H9 (cell line): ENCODE measurements around the gene PTDSS2. TPM values are rescaled to one million over a fixed set of nuclear protein-coding genes. Genes with fewer than 3 reads are reported as not detected.

Source experiments
- DNase-seq: peaks from one replicate; pipeline ENCODE4 v3.0.0-alpha.2; 2017
- H2AFZ ChIP-seq: one replicate; pipeline ENCODE4 v1.6.1; 2013; ENCODE audit warnings: mild to moderate bottlenecking, low read length, control low read depth, moderate library complexity
- H2AK5ac ChIP-seq: 2 replicates; pipeline ENCODE4 v1.6.1; 2013; ENCODE audit warnings: low read length, control low read depth, mixed read lengths; ENCODE audit not compliant: insufficient read length
- H2BK120ac ChIP-seq: one replicate; pipeline ENCODE4 v1.6.1; 2013; ENCODE audit warnings: low read depth, mild to moderate bottlenecking, low read length, control low read depth, inconsistent platforms; ENCODE audit not compliant: poor library complexity, severe bottlenecking
- H2BK12ac ChIP-seq: 2 replicates; pipeline ENCODE4 v1.6.1; 2013; ENCODE audit warnings: low read length, control low read depth, mixed read lengths, low read depth; ENCODE audit not compliant: insufficient read length
- H2BK15ac ChIP-seq: 2 replicates; pipeline ENCODE4 v1.6.1; 2013; ENCODE audit warnings: low read depth, low read length, control low read depth
- H2BK20ac ChIP-seq: one replicate; pipeline ENCODE4 v1.6.1; 2013; ENCODE audit warnings: low read depth, mild to moderate bottlenecking, low read length, control low read depth, inconsistent platforms; ENCODE audit not compliant: poor library complexity, severe bottlenecking
- H2BK5ac ChIP-seq: 2 replicates; pipeline ENCODE4 v1.6.1; 2013; ENCODE audit warnings: low read length, control low read depth, mixed read lengths; ENCODE audit not compliant: insufficient read length
- H3K14ac ChIP-seq: 2 replicates; pipeline ENCODE4 v1.6.1; 2013; ENCODE audit warnings: low read length, control low read depth; ENCODE audit not compliant: insufficient read depth
- H3K18ac ChIP-seq: 2 replicates; pipeline ENCODE4 v1.6.1; 2013; ENCODE audit warnings: low read depth, mild to moderate bottlenecking, mixed read lengths, low read length, control low read depth; ENCODE audit not compliant: insufficient read length
- H3K23ac ChIP-seq: 2 replicates; pipeline ENCODE4 v1.6.1; 2013; ENCODE audit warnings: low read length, control low read depth, mixed read lengths, low read depth; ENCODE audit not compliant: insufficient read length
- H3K23me2 ChIP-seq: 2 replicates; pipeline ENCODE4 v1.6.1; 2013; ENCODE audit warnings: low read depth, mild to moderate bottlenecking, mixed read lengths, low read length, control low read depth; ENCODE audit not compliant: insufficient read length, poor library complexity, severe bottlenecking
- H3K27ac ChIP-seq: 2 replicates; pipeline ENCODE4 v1.5.1; 2013; ENCODE audit warnings: low read length, control low read depth, mixed read lengths, low read depth; ENCODE audit not compliant: insufficient read length
- H3K27me3 ChIP-seq: 2 replicates; pipeline ENCODE4 v1.6.1; 2013; ENCODE audit warnings: low read length, control low read depth, inconsistent platforms; ENCODE audit not compliant: insufficient read depth
- H3K4ac ChIP-seq: 2 replicates; pipeline ENCODE4 v1.6.1; 2013; ENCODE audit warnings: low read depth, mild to moderate bottlenecking, control low read depth, inconsistent platforms, low read length, moderate library complexity
- H3K4me1 ChIP-seq: 2 replicates; pipeline ENCODE4 v1.6.1; 2013; ENCODE audit warnings: low read length, control low read depth, inconsistent platforms; ENCODE audit not compliant: insufficient read depth
- H3K4me2 ChIP-seq: 2 replicates; pipeline ENCODE4 v1.6.1; 2013; ENCODE audit warnings: low read length, control low read depth, mixed read lengths; ENCODE audit not compliant: insufficient read length, insufficient read depth
- H3K56ac ChIP-seq: 2 replicates; pipeline ENCODE4 v1.6.1; 2013; ENCODE audit warnings: low read depth, mild to moderate bottlenecking, mixed read lengths, low read length, control low read depth; ENCODE audit not compliant: insufficient read length
- H3K79me1 ChIP-seq: 2 replicates; pipeline ENCODE4 v1.6.1; 2013; ENCODE audit warnings: low read depth, mild to moderate bottlenecking, moderate library complexity, low read length, control low read depth, inconsistent platforms; ENCODE audit not compliant: insufficient read depth, poor library complexity, severe bottlenecking
- H3K79me2 ChIP-seq: 2 replicates; pipeline ENCODE4 v1.6.1; 2013; ENCODE audit warnings: low read length, control low read depth, inconsistent platforms; ENCODE audit not compliant: insufficient read depth
- H3K9ac ChIP-seq: 2 replicates; pipeline ENCODE4 v1.6.1; 2013; ENCODE audit warnings: low read length, control low read depth, mixed read lengths; ENCODE audit not compliant: insufficient read length; ENCODE audit errors: extremely low read depth
- H3K9me3 ChIP-seq: one replicate; pipeline ENCODE4 v1.6.1; 2013; ENCODE audit warnings: low read depth, low read length, inconsistent platforms; ENCODE audit not compliant: control insufficient read depth
- H3T11ph ChIP-seq: one replicate; pipeline ENCODE4 v1.6.1; 2013; ENCODE audit warnings: mild to moderate bottlenecking, low read length, control low read depth, inconsistent platforms
- H4K20me1 ChIP-seq: one replicate; pipeline ENCODE4 v1.6.1; 2013; ENCODE audit not compliant: control insufficient read depth, insufficient read length, insufficient read depth
- H4K5ac ChIP-seq: 2 replicates; pipeline ENCODE4 v1.6.1; 2013; ENCODE audit warnings: low read depth, mild to moderate bottlenecking, mixed read lengths, low read length, control low read depth; ENCODE audit not compliant: insufficient read length
- H4K8ac ChIP-seq: replicated peaks from 2 replicates; pipeline ENCODE4 v1.6.1; 2013; ENCODE audit warnings: low read length, control low read depth, mixed read lengths, low read depth; ENCODE audit not compliant: insufficient read length
- H4K91ac ChIP-seq: 2 replicates; pipeline ENCODE4 v1.6.1; 2013; ENCODE audit warnings: low read depth, mild to moderate bottlenecking, moderate library complexity, mixed read lengths, low read length, control low read depth; ENCODE audit not compliant: insufficient read length
- H3K27ac Mint-ChIP-seq, 3 experiments: 2 replicates in 2 of 3; 3 replicates in 1 of 3; pipeline ENCODE4 v1.8.0; 2020 to 2021; ENCODE audit warnings: mixed read lengths in 3 of 3, mild to moderate bottlenecking in 1 of 3, moderate library complexity in 1 of 3
- H3K27me3 Mint-ChIP-seq: 2 replicates; pipeline ENCODE4 v1.8.0; 2021; ENCODE audit warnings: low read depth, mild to moderate bottlenecking, moderate library complexity, mixed read lengths
- H3K36me3 Mint-ChIP-seq, 3 experiments: 2 replicates in 2 of 3; 3 replicates in 1 of 3; pipeline ENCODE4 v1.8.0; 2020 to 2021; ENCODE audit warnings: low read depth in 3 of 3, mixed read lengths in 3 of 3; ENCODE audit not compliant: insufficient read depth in 1 of 3
- H3K4me1 Mint-ChIP-seq, 2 experiments: 2 replicates each; pipeline ENCODE4 v1.8.0; 2020; ENCODE audit warnings: mixed read lengths in 2 of 2
- H3K4me3 Mint-ChIP-seq, 2 experiments: 2 replicates in 1 of 2; 3 replicates in 1 of 2; pipeline ENCODE4 v1.8.0; 2020 to 2021; ENCODE audit warnings: mild to moderate bottlenecking in 2 of 2, mixed read lengths in 2 of 2, moderate library complexity in 1 of 2
- H3K9me3 Mint-ChIP-seq, 2 experiments: 2 replicates in 1 of 2; 3 replicates in 1 of 2; pipeline ENCODE4 v1.8.0; 2020; ENCODE audit warnings: mild to moderate bottlenecking in 2 of 2, mixed read lengths in 2 of 2, moderate library complexity in 1 of 2
- WGBS: extraction: QIAGEN DNeasy Blood & Tissue Kit; methylation state at CpG from one replicate; pipeline ENCODE4 v1.1.7; 2013; ENCODE audit warnings: missing lambda C conversion rate, low lambda C conversion rate, mixed read lengths; ENCODE audit not compliant: insufficient read length; ENCODE audit errors: extremely low coverage; 5-methylcytosine and 5-hydroxymethylcytosine counted together
- total RNA-seq: library from RNA; stranded (reverse); gene quantifications from 2 replicates; pipeline ENCODE4 v1.2.1, GENCODE V29; 2021
- TF ChIP-seq, protein P1 (sequence below): fragments of 200-600 bp; sonication (generic); conservative IDR thresholded peaks from 3 replicates; pipeline ENCODE4 v1.8.0; 2021; ENCODE audit warnings: antibody characterized with exemption, mild to moderate bottlenecking

PTDSS2 gene
- total RNA-seq, 1 experiment from 2014 or later = 55.3 TPM

GRCh38 chr11:532986-533585, 83.0 kb downstream of the PTDSS2 start:
- H3K36me3 Mint-ChIP-seq = peaks cover 5 to 18% (median 10%) of the 10 kb centered on the region in 3 experiments; a peak in 5 of 7 replicates
- Histone ChIP-seq H2BK5ac (no peak overlapping the region), H3K9me3 (no peaks in the 10 kb centered on the region), H4K5ac (no peak overlapping the region), H2BK20ac (no peak overlapping the region), H3K27ac (no peak overlapping the region), H3K4me1 (no peaks in the 10 kb centered on the region), H3K23me2 (peaks cover 19% of the 10 kb centered on the region), H3T11ph (no peak overlapping the region), H4K91ac (no peak overlapping the region), H3K27me3 (no peaks in the 10 kb centered on the region), H3K9ac (no peak overlapping the region), H2AK5ac (no peak overlapping the region), H3K4me2 (no peak overlapping the region), H3K18ac (no peak overlapping the region), H3K23ac (no peak overlapping the region), H2AFZ (no peak overlapping the region), H4K8ac (no peak overlapping the region), H3K56ac (no peak overlapping the region), H3K4ac (no peak overlapping the region), H2BK15ac (no peak overlapping the region), H2BK120ac (no peak overlapping the region), H3K79me1 (no peaks in the 10 kb centered on the region), H2BK12ac (no peak overlapping the region), H3K79me2 (no peaks in the 10 kb centered on the region), H4K20me1 (no peaks in the 10 kb centered on the region), H3K14ac (no peak overlapping the region; the same call in 1 of the 2 replicates)
- peaks cover 9% of the 10 kb centered on the region for H3K27me3 Mint-ChIP-seq
- WGBS = no CpG with 5 or more reads among the region's 33 CpGs
- peaks cover 0 to 2% of the 10 kb centered on the region in 2 experiments; a peak in 1 of 5 replicates for H3K9me3 Mint-ChIP-seq
- H3K4me1 Mint-ChIP-seq = peaks cover 6 to 8% of the 10 kb centered on the region in 2 experiments; a peak in 2 of 4 replicates
- TF ChIP-seq, protein P1, sequence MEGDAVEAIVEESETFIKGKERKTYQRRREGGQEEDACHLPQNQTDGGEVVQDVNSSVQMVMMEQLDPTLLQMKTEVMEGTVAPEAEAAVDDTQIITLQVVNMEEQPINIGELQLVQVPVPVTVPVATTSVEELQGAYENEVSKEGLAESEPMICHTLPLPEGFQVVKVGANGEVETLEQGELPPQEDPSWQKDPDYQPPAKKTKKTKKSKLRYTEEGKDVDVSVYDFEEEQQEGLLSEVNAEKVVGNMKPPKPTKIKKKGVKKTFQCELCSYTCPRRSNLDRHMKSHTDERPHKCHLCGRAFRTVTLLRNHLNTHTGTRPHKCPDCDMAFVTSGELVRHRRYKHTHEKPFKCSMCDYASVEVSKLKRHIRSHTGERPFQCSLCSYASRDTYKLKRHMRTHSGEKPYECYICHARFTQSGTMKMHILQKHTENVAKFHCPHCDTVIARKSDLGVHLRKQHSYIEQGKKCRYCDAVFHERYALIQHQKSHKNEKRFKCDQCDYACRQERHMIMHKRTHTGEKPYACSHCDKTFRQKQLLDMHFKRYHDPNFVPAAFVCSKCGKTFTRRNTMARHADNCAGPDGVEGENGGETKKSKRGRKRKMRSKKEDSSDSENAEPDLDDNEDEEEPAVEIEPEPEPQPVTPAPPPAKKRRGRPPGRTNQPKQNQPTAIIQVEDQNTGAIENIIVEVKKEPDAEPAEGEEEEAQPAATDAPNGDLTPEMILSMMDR = no peak
- peak overlapping the region in 1 of 2 experiments; percentile 26; a peak in 2 of 5 replicates for H3K4me3 Mint-ChIP-seq
- DNase-seq = no peak
- no peak overlapping the region for H3K27ac Mint-ChIP-seq
